Endodermal cell (in vitro differentiated cells): ENCODE data around the gene CCDC92. TPM values are rescaled to one million over a fixed set of nuclear protein-coding genes. Genes with fewer than 3 reads are reported as not detected.

Experiments used
- DNase-seq: peaks from one replicate; pipeline ENCODE4 v3.0.0-alpha.2; 2017
- H3K27ac ChIP-seq: 2 replicates; pipeline ENCODE4 v1.5.1; 2013; ENCODE audit warnings: mild to moderate bottlenecking, low read depth, low read length, moderate library complexity
- H3K27me3 ChIP-seq: 2 replicates; pipeline ENCODE4 v1.6.1; 2013; ENCODE audit warnings: mild to moderate bottlenecking, low read length, moderate library complexity; ENCODE audit not compliant: insufficient read depth, control insufficient read depth, poor library complexity, severe bottlenecking
- H3K36me3 ChIP-seq: 2 replicates; pipeline ENCODE4 v1.7.0; 2013; ENCODE audit warnings: mild to moderate bottlenecking, low read length, moderate library complexity; ENCODE audit not compliant: control insufficient read depth, insufficient read depth
- H3K4me1 ChIP-seq: one replicate; pipeline ENCODE4 v1.7.0; 2013; ENCODE audit warnings: low read length; ENCODE audit not compliant: control insufficient read depth, insufficient read depth
- H3K4me3 ChIP-seq: 2 replicates; pipeline ENCODE4 v1.5.1; 2013; ENCODE audit warnings: mild to moderate bottlenecking, low read length, moderate library complexity
- H3K9ac ChIP-seq: 2 replicates; pipeline ENCODE4 v1.6.1; 2013; ENCODE audit warnings: mild to moderate bottlenecking, low read length, moderate library complexity; ENCODE audit not compliant: poor library complexity, severe bottlenecking; ENCODE audit errors: extremely low read depth
- H3K9me3 ChIP-seq: 2 replicates; pipeline ENCODE4 v1.6.1; 2013; ENCODE audit warnings: mild to moderate bottlenecking, low read length, moderate library complexity; ENCODE audit not compliant: control insufficient read depth
- H3K27ac Mint-ChIP-seq: 2 replicates; pipeline ENCODE4 v1.8.0; 2020; ENCODE audit warnings: mixed read lengths
- H3K27me3 Mint-ChIP-seq: 2 replicates; pipeline ENCODE4 v1.8.0; 2021; ENCODE audit warnings: mild to moderate bottlenecking, mixed read lengths; ENCODE audit not compliant: insufficient read depth
- H3K36me3 Mint-ChIP-seq: 2 replicates; pipeline ENCODE4 v1.8.0; 2020; ENCODE audit warnings: low read depth, mixed read lengths
- H3K4me1 Mint-ChIP-seq: 2 replicates; pipeline ENCODE4 v1.8.0; 2020; ENCODE audit warnings: mixed read lengths
- H3K4me3 Mint-ChIP-seq: 2 replicates; pipeline ENCODE4 v1.8.0; 2020; ENCODE audit warnings: mild to moderate bottlenecking, moderate library complexity, mixed read lengths
- H3K9me3 Mint-ChIP-seq: 2 replicates; pipeline ENCODE4 v1.8.0; 2020; ENCODE audit warnings: mild to moderate bottlenecking, mixed read lengths
- WGBS, 2 experiments: methylation state at CpG; one replicate each; pipeline versions ENCODE4 v1.1.5 to v1.1.7; 2013; ENCODE audit warnings: missing lambda C conversion rate in 2 of 2, mixed read lengths in 1 of 2; ENCODE audit not compliant: insufficient coverage in 1 of 2, insufficient read length in 1 of 2; 5-methylcytosine and 5-hydroxymethylcytosine counted together
- total RNA-seq, 2 donors: library from RNA; stranded (reverse); fragmentation: NEBNext Ultra II Directional in 1 of 2; extraction: Animal tissue kit (Norgen Biotek cat#: 25700) in 1 of 2; gene quantifications; 2 replicates in 1 of 2; 3 replicates in 1 of 2; pipeline ENCODE4 v1.2.1, GENCODE V29; 2021
- TF ChIP-seq, protein P1 (sequence below): fragments of 200-600 bp; sonication (generic); conservative IDR thresholded peaks from 2 replicates; pipeline ENCODE4 v1.5.0; 2021; ENCODE audit warnings: antibody characterized with exemption, mild to moderate bottlenecking

CCDC92 gene
- total RNA-seq, 2 donors from 2014 or later: 37.9 to 45.1 TPM

GRCh38 chr12:123954647-123955350, 17.8 kb downstream of the CCDC92 start:
- Mint-ChIP-seq H3K4me1 (peaks cover 11% of the 10 kb centered on the region), H3K27me3 (peaks cover 21% of the 10 kb centered on the region), H3K4me3 (no peak overlapping the region), H3K36me3 (peaks cover 4% of the 10 kb centered on the region), H3K9me3 (no peaks in the 10 kb centered on the region), H3K27ac (no peak overlapping the region)
- no peak overlapping the region for H3K9ac ChIP-seq
- H3K27me3 ChIP-seq: no peaks in the 10 kb centered on the region
- TF ChIP-seq, protein P1, sequence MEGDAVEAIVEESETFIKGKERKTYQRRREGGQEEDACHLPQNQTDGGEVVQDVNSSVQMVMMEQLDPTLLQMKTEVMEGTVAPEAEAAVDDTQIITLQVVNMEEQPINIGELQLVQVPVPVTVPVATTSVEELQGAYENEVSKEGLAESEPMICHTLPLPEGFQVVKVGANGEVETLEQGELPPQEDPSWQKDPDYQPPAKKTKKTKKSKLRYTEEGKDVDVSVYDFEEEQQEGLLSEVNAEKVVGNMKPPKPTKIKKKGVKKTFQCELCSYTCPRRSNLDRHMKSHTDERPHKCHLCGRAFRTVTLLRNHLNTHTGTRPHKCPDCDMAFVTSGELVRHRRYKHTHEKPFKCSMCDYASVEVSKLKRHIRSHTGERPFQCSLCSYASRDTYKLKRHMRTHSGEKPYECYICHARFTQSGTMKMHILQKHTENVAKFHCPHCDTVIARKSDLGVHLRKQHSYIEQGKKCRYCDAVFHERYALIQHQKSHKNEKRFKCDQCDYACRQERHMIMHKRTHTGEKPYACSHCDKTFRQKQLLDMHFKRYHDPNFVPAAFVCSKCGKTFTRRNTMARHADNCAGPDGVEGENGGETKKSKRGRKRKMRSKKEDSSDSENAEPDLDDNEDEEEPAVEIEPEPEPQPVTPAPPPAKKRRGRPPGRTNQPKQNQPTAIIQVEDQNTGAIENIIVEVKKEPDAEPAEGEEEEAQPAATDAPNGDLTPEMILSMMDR: no peak
- DNase-seq: no peak
- H3K4me1 ChIP-seq: peaks cover 12% of the 10 kb centered on the region
- 88 to 96% methylated on average over 6 to 10 of the region's 10 CpGs for WGBS, 2 experiments
- no peak overlapping the region for H3K27ac ChIP-seq
- peaks cover 8% of the 10 kb centered on the region for H3K9me3 ChIP-seq
- no peaks in the 10 kb centered on the region for H3K36me3 ChIP-seq
- no peak overlapping the region for H3K4me3 ChIP-seq

DNA sequence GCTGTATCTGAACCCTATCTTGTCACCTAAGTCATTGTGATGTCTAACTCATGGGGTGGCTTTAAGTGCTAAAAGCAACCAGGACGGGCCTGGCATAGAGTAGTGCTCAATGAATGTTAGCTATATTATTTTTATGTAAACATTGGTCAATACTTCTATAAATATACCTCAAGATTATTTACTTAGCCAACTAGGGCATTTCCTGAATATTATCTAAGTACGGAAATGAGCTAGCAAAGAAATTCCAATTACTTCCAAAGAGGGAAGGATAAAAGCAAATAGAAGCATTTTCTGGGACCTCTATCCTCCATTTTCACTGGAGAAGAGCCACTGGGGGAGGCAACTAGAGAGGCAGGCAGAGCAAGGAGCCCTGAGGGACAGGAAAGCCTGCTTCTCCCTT, 20.6 kb downstream of the CCDC92 start:
- Histone ChIP-seq H3K27ac (no peak overlapping the region), H3K9ac (no peak overlapping the region), H3K27me3 (no peaks in the 10 kb centered on the region), H3K4me1 (peaks cover 12% of the 10 kb centered on the region), H3K9me3 (peaks cover 30% of the 10 kb centered on the region), H3K4me3 (no peak overlapping the region), H3K36me3 (peaks cover 8% of the 10 kb centered on the region)
- H3K27ac Mint-ChIP-seq: no peak overlapping the region
- no peak for DNase-seq
- WGBS, 2 experiments: 90 to 100% methylated on average over 1 of the region's 2 CpGs
- H3K9me3 Mint-ChIP-seq: peaks cover 15% of the 10 kb centered on the region
- peaks cover 12% of the 10 kb centered on the region for H3K4me1 Mint-ChIP-seq
- TF ChIP-seq, protein P1: no peak
- peaks cover 18% of the 10 kb centered on the region for H3K27me3 Mint-ChIP-seq
- H3K4me3 Mint-ChIP-seq: no peak overlapping the region
- H3K36me3 Mint-ChIP-seq: peaks cover 24% of the 10 kb centered on the region

- H3K4me3 ChIP-seq: no peak overlapping the region
- Mint-ChIP-seq H3K9me3 (peaks cover 15% of the 10 kb centered on the region), H3K36me3 (peaks cover 25% of the 10 kb centered on the region), H3K27me3 (peaks cover 18% of the 10 kb centered on the region), H3K4me1 (peaks cover 12% of the 10 kb centered on the region), H3K4me3 (no peak overlapping the region), H3K27ac (no peak overlapping the region)
- 85 to 89% methylated on average over 4 of the region's 4 CpGs for WGBS, 2 experiments
- TF ChIP-seq, protein P1: no peak
- peaks cover 12% of the 10 kb centered on the region for H3K4me1 ChIP-seq
- H3K36me3 ChIP-seq: peaks cover 8% of the 10 kb centered on the region
- no peak overlapping the region for H3K27ac ChIP-seq
- no peaks in the 10 kb centered on the region for H3K27me3 ChIP-seq
- H3K9me3 ChIP-seq: peaks cover 30% of the 10 kb centered on the region
- no peak overlapping the region for H3K9ac ChIP-seq
- no peak for DNase-seq
Observed at GRCh38 chr12:123951467-123951866, 21.2 kb downstream of the CCDC92 start.
